Measurements from ENCODE around the gene CD320.
A peak's percentile ranks its signal among the peaks of the same experiment; 100 is the strongest.
"Not testable (repeated sequence)": the region's sequence is repeated elsewhere in the genome, so short reads cannot be mapped to it uniquely, and the experiment has no call there.

Gene CD320

GRCh38 chr19:8333767-8334457 lies 25.8 kb upstream of the CD320 start:
- no peak for DNase-seq (ENCODE audit: low spot score)

GRCh38 chr19:8332976-8333766 lies 25.0 kb upstream of the CD320 start:
- DNase-seq (ENCODE audit: low spot score) = no peak

- DNase-seq (ENCODE audit: low spot score) = no peak
Observed at GRCh38 chr19:8331263-8331845, 23.2 kb upstream of the CD320 start.

- DNase-seq (ENCODE audit: low spot score) = no peak
Observed at GRCh38 chr19:8329996-8330395, 21.8 kb upstream of the CD320 start.

GRCh38 chr19:8325454-8325853 lies 17.3 kb upstream of the CD320 start:
- DNase-seq (ENCODE audit: low spot score) = no peak

GRCh38 chr19:8324186-8325050 lies 16.3 kb upstream of the CD320 start:
- DNase-seq (ENCODE audit: low spot score) = no peak

- no peak for DNase-seq (ENCODE audit: low spot score)
Observed at GRCh38 chr19:8323781-8324185, 15.6 kb upstream of the CD320 start.

GRCh38 chr19:8322638-8322997 lies 14.5 kb upstream of the CD320 start:
- DNase-seq (ENCODE audit: low spot score) = no peak

GRCh38 chr19:8321986-8322637 lies 14.0 kb upstream of the CD320 start:
- no peak for DNase-seq (ENCODE audit: low spot score)

- DNase-seq (ENCODE audit: low spot score) = peak; percentile 91
Observed at GRCh38 chr19:8321067-8321985, 13.2 kb upstream of the CD320 start, which contains the start of the genes NDUFA7 and RPS28. NDUFA7 (minus strand) TSS chr19:8321375; CDS start chr19:8321358, 17 bp downstream. RPS28 (plus strand) TSS chr19:8321496; CDS start chr19:8321531, 35 bp downstream.

- DNase-seq (ENCODE audit: low spot score) = no peak
Observed at GRCh38 chr19:8320564-8321066, 12.5 kb upstream of the CD320 start.

- DNase-seq (ENCODE audit: low spot score) = no peak
Observed at GRCh38 chr19:8319807-8320520, 11.8 kb upstream of the CD320 start.

GRCh38 chr19:8318835-8319234 lies 10.7 kb upstream of the CD320 start:
- not testable (repeated sequence) for DNase-seq (ENCODE audit: low spot score)

GRCh38 chr19:8316351-8317125 lies 8.4 kb upstream of the CD320 start:
- no peak for DNase-seq (ENCODE audit: low spot score)

GRCh38 chr19:8314981-8315640 lies 7.0 kb upstream of the CD320 start:
- DNase-seq (ENCODE audit: low spot score) = not testable (repeated sequence)

- no peak for DNase-seq (ENCODE audit: low spot score)
Observed at GRCh38 chr19:8311461-8312260, 3.5 kb upstream of the CD320 start.

- DNase-seq (ENCODE audit: low spot score) = no peak
Observed at GRCh38 chr19:8310342-8311055, 2.3 kb upstream of the CD320 start.

All from kidney capillary endothelial cell (primary cell).